ENCODE measurements around the gene CACNA2D1. TPM values are rescaled to one million over a fixed set of nuclear protein-coding genes. Genes with fewer than 3 reads are reported as not detected.

The CACNA2D1 gene
- polyA plus RNA-seq (2013, experiment 1 of 2), result 0.84 TPM
- 0.58 TPM for polyA plus RNA-seq (2013, experiment 2 of 2)

GRCh38 chr7:82443547-82444219 lies at the start of gene CACNA2D1:
TSS of gene CACNA2D1 (minus strand) at chr7:82443777.
- peak within 1 kb of the TSS; percentile 55 for H3K23ac ChIP-seq (ENCODE audit: low read depth, low read length, poor library complexity)
- no peak within 1 kb of the TSS for H4K8ac ChIP-seq (ENCODE audit: low read depth, low read length)
- H3K14ac ChIP-seq (ENCODE audit: low read length), result peak within 1 kb of the TSS; percentile 31
- H3K27me3 ChIP-seq (ENCODE audit: control insufficient read depth in 3 of 3, insufficient read depth in 3 of 3, low read depth in 1 of 3, low read length in 3 of 3), result peaks cover 3 to 62% (median 9%) of the 10 kb centered on the region in 3 experiments
- peaks cover 2% of the 10 kb centered on the region for H3K79me1 ChIP-seq (ENCODE audit: low read depth, low read length)
- no peaks in the 10 kb centered on the region for H3K9me3 ChIP-seq (replicated peaks in 1 of 2; ENCODE audit: control insufficient read depth in 2 of 2, insufficient read depth in 1 of 2, low read depth in 1 of 2, low read length in 2 of 2)
- H3K4me2 ChIP-seq (ENCODE audit: insufficient read depth, low read length, poor library complexity, severe bottlenecking), result peak within 1 kb of the TSS; percentile 100
- peak within 1 kb of the TSS; percentile 96 for H3K18ac ChIP-seq (ENCODE audit: low read length)
- peak within 1 kb of the TSS; percentile 100 for H2AFZ ChIP-seq (ENCODE audit: low read length)
- H2BK5ac ChIP-seq (ENCODE audit: low read length), result peak within 1 kb of the TSS; percentile 53
- H4K91ac ChIP-seq (ENCODE audit: low read depth, low read length, poor library complexity), result no peak within 1 kb of the TSS
- H2BK120ac ChIP-seq (ENCODE audit: low read depth, low read length), result no peak within 1 kb of the TSS
- peak within 1 kb of the TSS; percentile 84 for H3K9ac ChIP-seq (ENCODE audit: low read depth, low read length, poor library complexity)
- no CpG with 5 or more reads among the region's 82 CpGs for WGBS, 2 donors (ENCODE audit: extremely low coverage in 2 of 2, insufficient read length in 2 of 2, insufficient replicate concordance in 1 of 2)
- no peak within 1 kb of the TSS for H2BK12ac ChIP-seq (ENCODE audit: low read length)
- peak within 1 kb of the TSS; percentile 66 to 84 for H3K4me3 ChIP-seq (ENCODE audit: low read length in 2 of 2)
- peaks cover 2 to 5% of the 10 kb centered on the region in 2 donors for H3K4me1 ChIP-seq (ENCODE audit: control insufficient read depth in 2 of 2, insufficient read depth in 1 of 2, low read depth in 1 of 2, low read length in 2 of 2)
- H3K4ac ChIP-seq (ENCODE audit: low read length), result no peak within 1 kb of the TSS
- no peak within 1 kb of the TSS for H3K27ac ChIP-seq (replicated peaks; ENCODE audit: low read length)
- no peak within 1 kb of the TSS for H2AK5ac ChIP-seq (ENCODE audit: low read depth, low read length)
- H3K36me3 ChIP-seq (replicated peaks in 1 of 2; ENCODE audit: control insufficient read depth in 2 of 2, insufficient read depth in 2 of 2, low read length in 2 of 2), result no peaks in the 10 kb centered on the region
- peak; percentile 59 for DNase-seq (ENCODE audit: low spot score)
- H2BK15ac ChIP-seq (ENCODE audit: low read length), result peak within 1 kb of the TSS; percentile 92

GRCh38 chr7:82481499-82482097 lies 38.0 kb upstream of the CACNA2D1 start:
- Histone ChIP-seq H3K27ac (replicated peaks; ENCODE audit: low read length) (no peak overlapping the region), H3K9me3 (replicated peaks in 1 of 2; ENCODE audit: control insufficient read depth in 2 of 2, insufficient read depth in 1 of 2, low read depth in 1 of 2, low read length in 2 of 2) (peaks cover 0 to 2% of the 10 kb centered on the region in 2 donors), H2AFZ (ENCODE audit: low read length) (no peak overlapping the region), H2BK5ac (ENCODE audit: low read length) (no peak overlapping the region), H2BK12ac (ENCODE audit: low read length) (no peak overlapping the region), H3K23ac (ENCODE audit: low read depth, low read length, poor library complexity) (no peak overlapping the region), H3K36me3 (replicated peaks in 1 of 2; ENCODE audit: control insufficient read depth in 2 of 2, insufficient read depth in 2 of 2, low read length in 2 of 2) (no peaks in the 10 kb centered on the region), H3K4ac (ENCODE audit: low read length) (no peak overlapping the region), H3K4me3 (ENCODE audit: low read length in 2 of 2) (no peak overlapping the region), H2BK15ac (ENCODE audit: low read length) (no peak overlapping the region), H3K4me2 (ENCODE audit: insufficient read depth, low read length, poor library complexity, severe bottlenecking) (no peak overlapping the region), H3K9ac (ENCODE audit: low read depth, low read length, poor library complexity) (no peak overlapping the region), H3K79me1 (ENCODE audit: low read depth, low read length) (no peaks in the 10 kb centered on the region), H3K18ac (ENCODE audit: low read length) (no peak overlapping the region), H3K4me1 (ENCODE audit: control insufficient read depth in 2 of 2, insufficient read depth in 1 of 2, low read depth in 1 of 2, low read length in 2 of 2) (no peaks in the 10 kb centered on the region), H2BK120ac (ENCODE audit: low read depth, low read length) (no peak overlapping the region), H3K14ac (ENCODE audit: low read length) (no peak overlapping the region), H2AK5ac (ENCODE audit: low read depth, low read length) (no peak overlapping the region), H4K8ac (ENCODE audit: low read depth, low read length) (no peak overlapping the region), H4K91ac (ENCODE audit: low read depth, low read length, poor library complexity) (no peak overlapping the region), H3K27me3 (ENCODE audit: control insufficient read depth in 3 of 3, insufficient read depth in 3 of 3, low read depth in 1 of 3, low read length in 3 of 3) (peaks cover 0 to 4% (median 0%) of the 10 kb centered on the region in 3 experiments)
- no peak for DNase-seq (ENCODE audit: low spot score)
- WGBS, 2 donors (ENCODE audit: extremely low coverage in 2 of 2, insufficient read length in 2 of 2, insufficient replicate concordance in 1 of 2), result no CpG with 5 or more reads among the region's 3 CpGs

- DNase-seq (ENCODE audit: low spot score), result no peak
- Histone ChIP-seq H3K4me3 (ENCODE audit: low read length in 2 of 2) (no peak overlapping the region), H3K4me1 (ENCODE audit: control insufficient read depth in 2 of 2, insufficient read depth in 1 of 2, low read depth in 1 of 2, low read length in 2 of 2) (no peaks in the 10 kb centered on the region), H4K8ac (ENCODE audit: low read depth, low read length) (no peak overlapping the region), H3K79me1 (ENCODE audit: low read depth, low read length) (no peaks in the 10 kb centered on the region), H3K9ac (ENCODE audit: low read depth, low read length, poor library complexity) (no peak overlapping the region), H3K14ac (ENCODE audit: low read length) (no peak overlapping the region), H2BK12ac (ENCODE audit: low read length) (no peak overlapping the region), H3K36me3 (replicated peaks in 1 of 2; ENCODE audit: control insufficient read depth in 2 of 2, insufficient read depth in 2 of 2, low read length in 2 of 2) (no peaks in the 10 kb centered on the region), H2AK5ac (ENCODE audit: low read depth, low read length) (no peak overlapping the region), H3K23ac (ENCODE audit: low read depth, low read length, poor library complexity) (no peak overlapping the region), H3K4me2 (ENCODE audit: insufficient read depth, low read length, poor library complexity, severe bottlenecking) (no peak overlapping the region), H2BK5ac (ENCODE audit: low read length) (no peak overlapping the region), H4K91ac (ENCODE audit: low read depth, low read length, poor library complexity) (no peak overlapping the region), H3K4ac (ENCODE audit: low read length) (no peak overlapping the region), H2BK120ac (ENCODE audit: low read depth, low read length) (no peak overlapping the region), H3K27me3 (ENCODE audit: control insufficient read depth in 3 of 3, insufficient read depth in 3 of 3, low read depth in 1 of 3, low read length in 3 of 3) (peaks cover 0 to 6% (median 0%) of the 10 kb centered on the region in 3 experiments), H3K18ac (ENCODE audit: low read length) (no peak overlapping the region), H2BK15ac (ENCODE audit: low read length) (no peak overlapping the region), H3K9me3 (replicated peaks in 1 of 2; ENCODE audit: control insufficient read depth in 2 of 2, insufficient read depth in 1 of 2, low read depth in 1 of 2, low read length in 2 of 2) (no peaks in the 10 kb centered on the region), H3K27ac (replicated peaks; ENCODE audit: low read length) (no peak overlapping the region), H2AFZ (ENCODE audit: low read length) (no peak overlapping the region)
- no CpG with 5 or more reads among the region's 2 CpGs for WGBS, 2 donors (ENCODE audit: extremely low coverage in 2 of 2, insufficient read length in 2 of 2, insufficient replicate concordance in 1 of 2)
Measured at GRCh38 chr7:82477733-82478515, 34.3 kb upstream of the CACNA2D1 start.

GRCh38 chr7:82472966-82473365 lies 29.4 kb upstream of the CACNA2D1 start:
- Histone ChIP-seq H3K9ac (ENCODE audit: low read depth, low read length, poor library complexity) (no peak overlapping the region), H4K91ac (ENCODE audit: low read depth, low read length, poor library complexity) (no peak overlapping the region), H3K4me3 (ENCODE audit: low read length in 2 of 2) (no peak overlapping the region), H2BK120ac (ENCODE audit: low read depth, low read length) (no peak overlapping the region), H2BK12ac (ENCODE audit: low read length) (no peak overlapping the region), H3K9me3 (replicated peaks in 1 of 2; ENCODE audit: control insufficient read depth in 2 of 2, insufficient read depth in 1 of 2, low read depth in 1 of 2, low read length in 2 of 2) (no peaks in the 10 kb centered on the region), H3K4me2 (ENCODE audit: insufficient read depth, low read length, poor library complexity, severe bottlenecking) (no peak overlapping the region), H3K4me1 (ENCODE audit: control insufficient read depth in 2 of 2, insufficient read depth in 1 of 2, low read depth in 1 of 2, low read length in 2 of 2) (no peaks in the 10 kb centered on the region), H3K4ac (ENCODE audit: low read length) (no peak overlapping the region), H2AK5ac (ENCODE audit: low read depth, low read length) (no peak overlapping the region), H3K27ac (replicated peaks; ENCODE audit: low read length) (no peak overlapping the region), H3K14ac (ENCODE audit: low read length) (no peak overlapping the region), H2AFZ (ENCODE audit: low read length) (no peak overlapping the region), H3K36me3 (replicated peaks in 1 of 2; ENCODE audit: control insufficient read depth in 2 of 2, insufficient read depth in 2 of 2, low read length in 2 of 2) (no peaks in the 10 kb centered on the region), H3K79me1 (ENCODE audit: low read depth, low read length) (no peaks in the 10 kb centered on the region), H2BK5ac (ENCODE audit: low read length) (no peak overlapping the region), H3K18ac (ENCODE audit: low read length) (no peak overlapping the region), H3K23ac (ENCODE audit: low read depth, low read length, poor library complexity) (no peak overlapping the region), H2BK15ac (ENCODE audit: low read length) (no peak overlapping the region), H4K8ac (ENCODE audit: low read depth, low read length) (no peak overlapping the region), H3K27me3 (ENCODE audit: control insufficient read depth in 3 of 3, insufficient read depth in 3 of 3, low read depth in 1 of 3, low read length in 3 of 3) (peaks cover 0 to 6% (median 0%) of the 10 kb centered on the region in 3 experiments)
- DNase-seq (ENCODE audit: low spot score), result no peak
- no CpG with 5 or more reads among the region's 9 CpGs for WGBS, 2 donors (ENCODE audit: extremely low coverage in 2 of 2, insufficient read length in 2 of 2, insufficient replicate concordance in 1 of 2)
